GM06990 (cell line): ENCODE results near the gene SCMH1.
"Not testable (repeated sequence)": the region's sequence is repeated elsewhere in the genome, so short reads cannot be mapped to it uniquely, and the experiment has no call there.

Source experiments
- DNase-seq: peaks from one replicate; pipeline ENCODE4 v3.0.0-alpha.2; 2011; ENCODE audit not compliant: insufficient read length; ENCODE audit errors: extremely low read depth
- H3K27me3 ChIP-seq: replicated peaks from 2 replicates; pipeline ENCODE4 v1.6.0; 2011; ENCODE audit warnings: low read length; ENCODE audit not compliant: control insufficient read depth, insufficient read depth
- H3K36me3 ChIP-seq: 2 replicates; pipeline ENCODE4 v1.5.1; 2011; ENCODE audit warnings: low read length; ENCODE audit not compliant: control insufficient read depth, insufficient read depth
- H3K4me3 ChIP-seq: replicated peaks from 2 replicates; pipeline ENCODE4 v1.5.1; 2011; ENCODE audit warnings: low read depth, mild to moderate bottlenecking, control low read depth, low read length
- CTCF ChIP-seq: IDR thresholded peaks from 2 replicates; pipeline ENCODE4 v1.5.1; 2011; ENCODE audit warnings: low read length, control low read depth, mild to moderate bottlenecking, inconsistent platforms; ENCODE audit not compliant: insufficient read depth, poor library complexity, severe bottlenecking

The SCMH1 gene

GRCh38 chr1:41233708-41234107 lies 8.4 kb downstream of the SCMH1 start:
- no peak overlapping the region for H3K4me3 ChIP-seq
- H3K27me3 ChIP-seq, result no peaks in the 10 kb centered on the region
- no peak for DNase-seq
- no peak for TF ChIP-seq CTCF
- no peaks in the 10 kb centered on the region; the same call in 1 of the 2 replicates for H3K36me3 ChIP-seq

- DNase-seq, result no peak
- Histone ChIP-seq H3K27me3 (no peaks in the 10 kb centered on the region), H3K36me3 (no peaks in the 10 kb centered on the region; the same call in 1 of the 2 replicates), H3K4me3 (no peak overlapping the region)
- TF ChIP-seq CTCF, result no peak
Observed at GRCh38 chr1:41232305-41232704, 9.8 kb downstream of the SCMH1 start.

GRCh38 chr1:41230656-41231055 lies 11.4 kb downstream of the SCMH1 start:
- Histone ChIP-seq H3K4me3 (no peak overlapping the region), H3K36me3 (no peaks in the 10 kb centered on the region; the same call in 1 of the 2 replicates), H3K27me3 (no peaks in the 10 kb centered on the region)
- no peak for DNase-seq
- no peak for TF ChIP-seq CTCF

GRCh38 chr1:41229219-41229618 lies 12.9 kb downstream of the SCMH1 start:
- not testable (repeated sequence) for H3K4me3 ChIP-seq, H3K27me3 ChIP-seq, DNase-seq, H3K36me3 ChIP-seq

GRCh38 chr1:41226815-41227434 lies 15.2 kb downstream of the SCMH1 start:
- Histone ChIP-seq H3K4me3 (no peak overlapping the region), H3K36me3 (no peaks in the 10 kb centered on the region), H3K27me3 (no peaks in the 10 kb centered on the region)
- no peak for DNase-seq
- no peak for TF ChIP-seq CTCF

- no peak for TF ChIP-seq CTCF
- no peak for DNase-seq
Observed at GRCh38 chr1:41225495-41225894, 16.6 kb downstream of the SCMH1 start.

More at GRCh38 chr1:41225495-41225894, 16.6 kb downstream of the SCMH1 start:
- H3K27me3 ChIP-seq, result no peaks in the 10 kb centered on the region
- H3K36me3 ChIP-seq, result no peaks in the 10 kb centered on the region
- no peak overlapping the region for H3K4me3 ChIP-seq
